Measurements from ENCODE around the gene ZNF83.

DNA sequence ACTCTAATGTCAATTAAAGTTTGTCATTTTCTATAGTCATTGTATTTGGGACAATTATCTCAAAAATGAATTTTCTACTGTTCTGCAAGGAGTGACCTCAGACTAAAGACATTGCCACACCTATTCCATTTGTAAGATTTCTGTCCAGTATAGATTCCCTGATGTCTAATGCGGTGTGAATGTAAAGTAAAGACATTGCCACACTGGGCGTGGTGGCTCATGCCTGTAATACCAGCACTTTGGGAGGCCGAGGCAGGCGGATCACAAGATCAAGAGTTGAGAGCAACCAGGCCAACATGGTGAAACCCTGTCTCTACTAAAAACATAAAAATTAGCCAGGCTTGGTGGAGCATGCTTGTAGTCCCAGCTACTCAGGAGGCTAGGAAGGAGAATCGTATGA lies 13.8 kb upstream of the ZNF83 start:
- no peak for TF ChIP-seq EZH2 (IDR thresholded peaks at IDR 0.05; ENCODE audit: low read depth)
- TF ChIP-seq, protein P1, sequence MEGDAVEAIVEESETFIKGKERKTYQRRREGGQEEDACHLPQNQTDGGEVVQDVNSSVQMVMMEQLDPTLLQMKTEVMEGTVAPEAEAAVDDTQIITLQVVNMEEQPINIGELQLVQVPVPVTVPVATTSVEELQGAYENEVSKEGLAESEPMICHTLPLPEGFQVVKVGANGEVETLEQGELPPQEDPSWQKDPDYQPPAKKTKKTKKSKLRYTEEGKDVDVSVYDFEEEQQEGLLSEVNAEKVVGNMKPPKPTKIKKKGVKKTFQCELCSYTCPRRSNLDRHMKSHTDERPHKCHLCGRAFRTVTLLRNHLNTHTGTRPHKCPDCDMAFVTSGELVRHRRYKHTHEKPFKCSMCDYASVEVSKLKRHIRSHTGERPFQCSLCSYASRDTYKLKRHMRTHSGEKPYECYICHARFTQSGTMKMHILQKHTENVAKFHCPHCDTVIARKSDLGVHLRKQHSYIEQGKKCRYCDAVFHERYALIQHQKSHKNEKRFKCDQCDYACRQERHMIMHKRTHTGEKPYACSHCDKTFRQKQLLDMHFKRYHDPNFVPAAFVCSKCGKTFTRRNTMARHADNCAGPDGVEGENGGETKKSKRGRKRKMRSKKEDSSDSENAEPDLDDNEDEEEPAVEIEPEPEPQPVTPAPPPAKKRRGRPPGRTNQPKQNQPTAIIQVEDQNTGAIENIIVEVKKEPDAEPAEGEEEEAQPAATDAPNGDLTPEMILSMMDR (conservative IDR thresholded peaks at IDR 0.05) = no peak
